Measurements from ENCODE around the gene UCN2.

GRCh38 chr3:48528048-48528447, 35.5 kb downstream of the UCN2 start:
- TF ChIP-seq CTCF (IDR thresholded peaks at IDR 0.05) (no peak), POLR2A (IDR thresholded peaks at IDR 0.05) (no peak)
